K562 (cell line): ENCODE data around the gene C1QTNF3. TPM values are rescaled to one million over a fixed set of nuclear protein-coding genes. Genes with fewer than 3 reads are reported as not detected.

Experiments
- BHLHE40 ChIP-seq: IDR thresholded peaks from 2 replicates; pipeline ENCODE4 v1.6.1; 2011; ENCODE audit warnings: low read length, improper control_type of control experiment
- CBFB ChIP-seq: sonication (generic); formaldehyde crosslinking; IDR thresholded peaks from 2 replicates; pipeline ENCODE4 v1.4.0; 2020; ENCODE audit warnings: mild to moderate bottlenecking, missing genetic modification reagents
- ELF4 ChIP-seq: fragments of 450-650 bp; formaldehyde crosslinking; IDR thresholded peaks from 2 replicates; pipeline ENCODE4 v1.4.0; 2022; ENCODE audit warnings: missing genetic modification characterization
- GABPB1 ChIP-seq: sonication (generic); formaldehyde crosslinking; IDR thresholded peaks from 2 replicates; pipeline ENCODE4 v1.8.0; 2022; ENCODE audit warnings: mild to moderate bottlenecking, missing genetic modification reagents
- KLF1 ChIP-seq: fragments of 450-650 bp; IDR thresholded peaks from 2 replicates; pipeline ENCODE4 v1.6.1; 2016; ENCODE audit warnings: missing genetic modification characterization, missing compliant biosample characterization
- MYC ChIP-seq, 2 experiments: fragments of 250-450 bp in 1 of 2; sonication (Bioruptor Pico) in 1 of 2; IDR thresholded peaks; 2 replicates each; pipeline versions ENCODE4 v1.5.1 to v1.6.1; 2012 to 2021; ENCODE audit warnings: low read depth in 2 of 2, borderline replicate concordance in 1 of 2, improper control_type of control experiment in 1 of 2, low read length in 1 of 2, mild to moderate bottlenecking in 1 of 2, moderate library complexity in 1 of 2
- NFIC ChIP-seq: fragments of 450-650 bp; IDR thresholded peaks from 2 replicates; pipeline ENCODE4 v1.6.1; 2017; ENCODE audit warnings: mild to moderate bottlenecking, inconsistent platforms
- ZNF143 ChIP-seq: sonication (generic); formaldehyde crosslinking; IDR thresholded peaks from 2 replicates; pipeline ENCODE4 v1.9.0; 2022; ENCODE audit warnings: mild to moderate bottlenecking, missing genetic modification reagents
- ZNF274 ChIP-seq: IDR thresholded peaks from 2 replicates; pipeline ENCODE4 v1.6.1; 2011; ENCODE audit warnings: low read depth, mild to moderate bottlenecking, low read length, moderate library complexity, borderline replicate concordance
- polyA plus RNA-seq, 8 experiments: library from polyadenylated mRNA; depleted of rRNA in 4 of 8; stranded (reverse) in 5 of 8; unstranded in 3 of 8; fragments of >200 nt; fragmentation: Nextera tagmentation in 2 of 8; fragmentation: Illumina TruSeq in 1 of 8; extraction: Ambion mirVana in 2 of 8; extraction: Trizol in 1 of 8; gene quantifications; 2 replicates each; pipeline versions ENCODE4 v1.2.1 to v1.2.3, GENCODE V29; 2011 to 2014; ENCODE audit warnings: inconsistent platforms in 1 of 8, missing spikeins in 1 of 8
- total RNA-seq, 7 experiments: library from RNA; depleted of rRNA in 6 of 7; stranded (reverse); fragments of >200 nt in 6 of 7; fragmentation: Illumina TruSeq in 2 of 7; extraction: Trizol in 2 of 7; gene quantifications; 2 replicates each; pipeline versions ENCODE4 v1.2.1 to v1.2.3, GENCODE V29; 2011 to 2021; ENCODE audit warnings: low replicate concordance in 1 of 7
- TF ChIP-seq, protein P1 (sequence below): fragments of 450-650 bp; IDR thresholded peaks from 2 replicates; pipeline ENCODE4 v1.6.1; 2016; ENCODE audit warnings: mild to moderate bottlenecking, moderate library complexity
- TF ChIP-seq, protein P2 (sequence below), 2 experiments: fragments of 150-350 bp in 1 of 2; IDR thresholded peaks; 2 replicates each; pipeline ENCODE4 v1.6.1; 2012 to 2016; ENCODE audit warnings: low read depth in 2 of 2, low read length in 2 of 2, mild to moderate bottlenecking in 1 of 2, moderate library complexity in 1 of 2

C1QTNF3 gene
- total and polyA plus RNA-seq, 9 of the 15 experiments (the other 6 are each of a cell fraction or from before 2014, with no cell fraction given) = 0.51 to 3.3 (median 2.0) TPM

DNA sequence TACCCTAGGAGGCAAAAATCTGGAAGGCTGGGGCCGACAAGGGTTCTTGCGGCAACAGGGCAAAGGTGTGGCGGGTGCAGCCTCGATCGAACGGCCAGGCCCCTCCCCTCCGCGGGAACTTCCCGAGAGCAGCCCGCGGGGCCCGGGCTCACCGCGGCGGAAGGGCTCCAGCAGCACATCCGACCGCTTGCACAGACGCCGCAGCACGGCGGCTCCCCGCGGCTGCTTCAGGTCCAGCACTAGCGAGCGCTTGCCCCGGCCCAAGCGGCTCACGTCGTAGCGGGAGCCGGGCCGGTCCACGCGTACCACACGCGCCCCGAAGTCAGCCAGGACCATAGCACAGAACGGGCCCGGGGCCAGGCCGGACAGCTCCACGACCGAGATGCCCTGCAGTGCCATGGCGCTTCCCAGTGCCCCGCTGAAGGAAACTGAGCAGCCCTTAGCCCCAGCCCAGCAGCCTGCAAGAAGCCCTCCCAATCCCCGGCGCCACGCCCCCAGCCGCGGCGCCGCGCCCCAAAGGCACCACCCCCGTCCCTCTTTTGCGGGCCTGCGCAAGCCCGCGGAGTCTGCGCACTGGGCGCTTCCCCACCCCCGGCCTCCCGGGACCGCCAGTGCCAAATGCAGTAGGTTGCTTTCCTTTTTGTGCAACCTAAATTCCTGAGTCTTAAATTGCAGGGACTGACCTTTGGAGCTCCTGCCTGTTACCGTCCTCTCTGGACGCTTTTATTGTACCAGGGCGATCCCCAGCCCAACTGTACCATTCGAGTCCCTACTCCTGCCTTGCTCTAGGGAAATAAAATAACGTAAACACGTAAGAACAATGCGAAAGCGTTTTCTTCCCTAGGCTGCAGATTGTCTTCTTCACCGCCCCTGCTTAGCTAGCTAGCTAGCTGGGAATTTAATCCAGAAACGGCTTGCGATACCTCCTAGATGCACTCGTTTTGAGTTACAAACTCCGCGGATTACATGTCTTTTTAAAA lies 35.1 kb downstream of the C1QTNF3 start, which contains the start of gene AMACR (continued):
- TF ChIP-seq, protein P1, sequence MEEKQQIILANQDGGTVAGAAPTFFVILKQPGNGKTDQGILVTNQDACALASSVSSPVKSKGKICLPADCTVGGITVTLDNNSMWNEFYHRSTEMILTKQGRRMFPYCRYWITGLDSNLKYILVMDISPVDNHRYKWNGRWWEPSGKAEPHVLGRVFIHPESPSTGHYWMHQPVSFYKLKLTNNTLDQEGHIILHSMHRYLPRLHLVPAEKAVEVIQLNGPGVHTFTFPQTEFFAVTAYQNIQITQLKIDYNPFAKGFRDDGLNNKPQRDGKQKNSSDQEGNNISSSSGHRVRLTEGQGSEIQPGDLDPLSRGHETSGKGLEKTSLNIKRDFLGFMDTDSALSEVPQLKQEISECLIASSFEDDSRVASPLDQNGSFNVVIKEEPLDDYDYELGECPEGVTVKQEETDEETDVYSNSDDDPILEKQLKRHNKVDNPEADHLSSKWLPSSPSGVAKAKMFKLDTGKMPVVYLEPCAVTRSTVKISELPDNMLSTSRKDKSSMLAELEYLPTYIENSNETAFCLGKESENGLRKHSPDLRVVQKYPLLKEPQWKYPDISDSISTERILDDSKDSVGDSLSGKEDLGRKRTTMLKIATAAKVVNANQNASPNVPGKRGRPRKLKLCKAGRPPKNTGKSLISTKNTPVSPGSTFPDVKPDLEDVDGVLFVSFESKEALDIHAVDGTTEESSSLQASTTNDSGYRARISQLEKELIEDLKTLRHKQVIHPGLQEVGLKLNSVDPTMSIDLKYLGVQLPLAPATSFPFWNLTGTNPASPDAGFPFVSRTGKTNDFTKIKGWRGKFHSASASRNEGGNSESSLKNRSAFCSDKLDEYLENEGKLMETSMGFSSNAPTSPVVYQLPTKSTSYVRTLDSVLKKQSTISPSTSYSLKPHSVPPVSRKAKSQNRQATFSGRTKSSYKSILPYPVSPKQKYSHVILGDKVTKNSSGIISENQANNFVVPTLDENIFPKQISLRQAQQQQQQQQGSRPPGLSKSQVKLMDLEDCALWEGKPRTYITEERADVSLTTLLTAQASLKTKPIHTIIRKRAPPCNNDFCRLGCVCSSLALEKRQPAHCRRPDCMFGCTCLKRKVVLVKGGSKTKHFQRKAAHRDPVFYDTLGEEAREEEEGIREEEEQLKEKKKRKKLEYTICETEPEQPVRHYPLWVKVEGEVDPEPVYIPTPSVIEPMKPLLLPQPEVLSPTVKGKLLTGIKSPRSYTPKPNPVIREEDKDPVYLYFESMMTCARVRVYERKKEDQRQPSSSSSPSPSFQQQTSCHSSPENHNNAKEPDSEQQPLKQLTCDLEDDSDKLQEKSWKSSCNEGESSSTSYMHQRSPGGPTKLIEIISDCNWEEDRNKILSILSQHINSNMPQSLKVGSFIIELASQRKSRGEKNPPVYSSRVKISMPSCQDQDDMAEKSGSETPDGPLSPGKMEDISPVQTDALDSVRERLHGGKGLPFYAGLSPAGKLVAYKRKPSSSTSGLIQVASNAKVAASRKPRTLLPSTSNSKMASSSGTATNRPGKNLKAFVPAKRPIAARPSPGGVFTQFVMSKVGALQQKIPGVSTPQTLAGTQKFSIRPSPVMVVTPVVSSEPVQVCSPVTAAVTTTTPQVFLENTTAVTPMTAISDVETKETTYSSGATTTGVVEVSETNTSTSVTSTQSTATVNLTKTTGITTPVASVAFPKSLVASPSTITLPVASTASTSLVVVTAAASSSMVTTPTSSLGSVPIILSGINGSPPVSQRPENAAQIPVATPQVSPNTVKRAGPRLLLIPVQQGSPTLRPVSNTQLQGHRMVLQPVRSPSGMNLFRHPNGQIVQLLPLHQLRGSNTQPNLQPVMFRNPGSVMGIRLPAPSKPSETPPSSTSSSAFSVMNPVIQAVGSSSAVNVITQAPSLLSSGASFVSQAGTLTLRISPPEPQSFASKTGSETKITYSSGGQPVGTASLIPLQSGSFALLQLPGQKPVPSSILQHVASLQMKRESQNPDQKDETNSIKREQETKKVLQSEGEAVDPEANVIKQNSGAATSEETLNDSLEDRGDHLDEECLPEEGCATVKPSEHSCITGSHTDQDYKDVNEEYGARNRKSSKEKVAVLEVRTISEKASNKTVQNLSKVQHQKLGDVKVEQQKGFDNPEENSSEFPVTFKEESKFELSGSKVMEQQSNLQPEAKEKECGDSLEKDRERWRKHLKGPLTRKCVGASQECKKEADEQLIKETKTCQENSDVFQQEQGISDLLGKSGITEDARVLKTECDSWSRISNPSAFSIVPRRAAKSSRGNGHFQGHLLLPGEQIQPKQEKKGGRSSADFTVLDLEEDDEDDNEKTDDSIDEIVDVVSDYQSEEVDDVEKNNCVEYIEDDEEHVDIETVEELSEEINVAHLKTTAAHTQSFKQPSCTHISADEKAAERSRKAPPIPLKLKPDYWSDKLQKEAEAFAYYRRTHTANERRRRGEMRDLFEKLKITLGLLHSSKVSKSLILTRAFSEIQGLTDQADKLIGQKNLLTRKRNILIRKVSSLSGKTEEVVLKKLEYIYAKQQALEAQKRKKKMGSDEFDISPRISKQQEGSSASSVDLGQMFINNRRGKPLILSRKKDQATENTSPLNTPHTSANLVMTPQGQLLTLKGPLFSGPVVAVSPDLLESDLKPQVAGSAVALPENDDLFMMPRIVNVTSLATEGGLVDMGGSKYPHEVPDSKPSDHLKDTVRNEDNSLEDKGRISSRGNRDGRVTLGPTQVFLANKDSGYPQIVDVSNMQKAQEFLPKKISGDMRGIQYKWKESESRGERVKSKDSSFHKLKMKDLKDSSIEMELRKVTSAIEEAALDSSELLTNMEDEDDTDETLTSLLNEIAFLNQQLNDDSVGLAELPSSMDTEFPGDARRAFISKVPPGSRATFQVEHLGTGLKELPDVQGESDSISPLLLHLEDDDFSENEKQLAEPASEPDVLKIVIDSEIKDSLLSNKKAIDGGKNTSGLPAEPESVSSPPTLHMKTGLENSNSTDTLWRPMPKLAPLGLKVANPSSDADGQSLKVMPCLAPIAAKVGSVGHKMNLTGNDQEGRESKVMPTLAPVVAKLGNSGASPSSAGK = peak; percentile 94
- TF ChIP-seq NFIC = peak; percentile 70
- TF ChIP-seq BHLHE40 = no peak; the same call in 1 of the 2 replicates
- TF ChIP-seq GABPB1 (CRISPR knock-in tag) = peak; percentile 80
- peak; percentile 62; the same call in 1 of the 2 replicates for TF ChIP-seq KLF1 (tag)
- TF ChIP-seq ZNF143 (CRISPR knock-in tag) = no peak
- TF ChIP-seq CBFB (CRISPR knock-in tag) = peak; percentile 55; the same call in 1 of the 2 replicates
- TF ChIP-seq ELF4 = 0 out of 2 replicates have a peak, but pooled peaks have one; percentile 34
- TF ChIP-seq ZNF274 = no peak
- TF ChIP-seq, protein P2, sequence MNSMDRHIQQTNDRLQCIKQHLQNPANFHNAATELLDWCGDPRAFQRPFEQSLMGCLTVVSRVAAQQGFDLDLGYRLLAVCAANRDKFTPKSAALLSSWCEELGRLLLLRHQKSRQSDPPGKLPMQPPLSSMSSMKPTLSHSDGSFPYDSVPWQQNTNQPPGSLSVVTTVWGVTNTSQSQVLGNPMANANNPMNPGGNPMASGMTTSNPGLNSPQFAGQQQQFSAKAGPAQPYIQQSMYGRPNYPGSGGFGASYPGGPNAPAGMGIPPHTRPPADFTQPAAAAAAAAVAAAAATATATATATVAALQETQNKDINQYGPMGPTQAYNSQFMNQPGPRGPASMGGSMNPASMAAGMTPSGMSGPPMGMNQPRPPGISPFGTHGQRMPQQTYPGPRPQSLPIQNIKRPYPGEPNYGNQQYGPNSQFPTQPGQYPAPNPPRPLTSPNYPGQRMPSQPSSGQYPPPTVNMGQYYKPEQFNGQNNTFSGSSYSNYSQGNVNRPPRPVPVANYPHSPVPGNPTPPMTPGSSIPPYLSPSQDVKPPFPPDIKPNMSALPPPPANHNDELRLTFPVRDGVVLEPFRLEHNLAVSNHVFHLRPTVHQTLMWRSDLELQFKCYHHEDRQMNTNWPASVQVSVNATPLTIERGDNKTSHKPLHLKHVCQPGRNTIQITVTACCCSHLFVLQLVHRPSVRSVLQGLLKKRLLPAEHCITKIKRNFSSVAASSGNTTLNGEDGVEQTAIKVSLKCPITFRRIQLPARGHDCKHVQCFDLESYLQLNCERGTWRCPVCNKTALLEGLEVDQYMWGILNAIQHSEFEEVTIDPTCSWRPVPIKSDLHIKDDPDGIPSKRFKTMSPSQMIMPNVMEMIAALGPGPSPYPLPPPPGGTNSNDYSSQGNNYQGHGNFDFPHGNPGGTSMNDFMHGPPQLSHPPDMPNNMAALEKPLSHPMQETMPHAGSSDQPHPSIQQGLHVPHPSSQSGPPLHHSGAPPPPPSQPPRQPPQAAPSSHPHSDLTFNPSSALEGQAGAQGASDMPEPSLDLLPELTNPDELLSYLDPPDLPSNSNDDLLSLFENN (IDR thresholded peaks at IDR 0.05; ENCODE audit: low read depth in 2 of 2, low read length in 2 of 2) = no peak
- TF ChIP-seq MYC (IDR thresholded peaks at IDR 0.05; ENCODE audit: low read depth, low read length) = peak; percentile 42; the same call in 1 of the 2 replicates
- TF ChIP-seq MYC (CRISPR knock-in tag; IDR thresholded peaks at IDR 0.05; ENCODE audit: borderline replicate concordance, low read depth) = no peak
